HG02759 (cell line): ENCODE measurements around the gene DST.
"Not testable (repeated sequence)": the region's sequence is repeated elsewhere in the genome, so short reads cannot be mapped to it uniquely, and the experiment has no call there.

Experiments
- ATAC-seq: cut with Tn5 transposase; IDR thresholded peaks from one replicate; pipeline ENCODE4 v1.9.1; 2021; ENCODE audit warnings: mild to moderate bottlenecking, moderate library complexity; ENCODE audit not compliant: unreplicated experiment

DST gene

GRCh38 chr6:56518995-56519767 is 123.5 kb downstream of the DST start:
- no peak for ATAC-seq

- no peak for ATAC-seq
Measured at GRCh38 chr6:56517155-56517745, 125.4 kb downstream of the DST start.

- ATAC-seq: no peak
Measured at GRCh38 chr6:56516003-56516402, 126.7 kb downstream of the DST start.

- no peak for ATAC-seq
Measured at GRCh38 chr6:56515081-56515905, 127.4 kb downstream of the DST start.

GRCh38 chr6:56514395-56514794 is 128.3 kb downstream of the DST start:
- ATAC-seq: no peak

GRCh38 chr6:56513631-56514030 is 129.1 kb downstream of the DST start:
- ATAC-seq: no peak

GRCh38 chr6:56511591-56511990 is 131.1 kb downstream of the DST start:
- ATAC-seq: no peak

GRCh38 chr6:56510984-56511531 is 131.6 kb downstream of the DST start:
- ATAC-seq: no peak

GRCh38 chr6:56509031-56509430 is 133.7 kb downstream of the DST start:
- no peak for ATAC-seq

GRCh38 chr6:56507517-56507916 is 135.2 kb downstream of the DST start:
- no peak for ATAC-seq

- no peak for ATAC-seq
Measured at GRCh38 chr6:56505512-56506260, 137.0 kb downstream of the DST start.

- no peak for ATAC-seq
Measured at GRCh38 chr6:56501993-56502392, 140.7 kb downstream of the DST start.

- no peak for ATAC-seq
Measured at GRCh38 chr6:56499095-56499494, 143.6 kb downstream of the DST start.

- no peak for ATAC-seq
Measured at GRCh38 chr6:56497691-56498090, 145.0 kb downstream of the DST start.

- no peak for ATAC-seq
Measured at GRCh38 chr6:56497240-56497639, 145.4 kb downstream of the DST start.

- not testable (repeated sequence) for ATAC-seq
Measured at GRCh38 chr6:56496650-56497049, 146.0 kb downstream of the DST start.

GRCh38 chr6:56495654-56496053 is 147.0 kb downstream of the DST start:
- no peak for ATAC-seq

GRCh38 chr6:56491606-56492328 is 150.9 kb downstream of the DST start:
- ATAC-seq: no peak

- ATAC-seq: no peak
Measured at GRCh38 chr6:56490993-56491392, 151.7 kb downstream of the DST start.

GRCh38 chr6:56489559-56489958 is 153.1 kb downstream of the DST start:
- ATAC-seq: no peak
